ENCODE data around the gene BIRC3. TPM values are rescaled to one million over a fixed set of nuclear protein-coding genes. Genes with fewer than 3 reads are reported as not detected.

The BIRC3 gene
- total RNA-seq, 4 donors from 2014 or later, result 2.2 to 57.8 (median 53.0) TPM

GRCh38 chr11:102346748-102347461, 29.6 kb downstream of the BIRC3 start, which contains the start of gene BIRC2:
TSS of gene BIRC2 (plus strand) at chr11:102347214. CDS start at chr11:102349855, 2,641 bp downstream.
- Histone ChIP-seq H3K36me3 (peaks cover 0 to 10% (median 4%) of the 10 kb centered on the region in 4 donors), H3K27ac (peak within 1 kb of the TSS; percentile 98 to 100 (median 99)), H3K4me3 (peak within 1 kb of the TSS; percentile 68 to 93 (median 74)), H3K27me3 (no peaks in the 10 kb centered on the region), H3K9me3 (no peaks in the 10 kb centered on the region), H3K4me1 (peaks cover 5 to 32% (median 20%) of the 10 kb centered on the region in 4 donors)
- TF ChIP-seq CTCF (IDR thresholded peaks at IDR 0.05) (peak; percentile 71 to 95 (median 79)), EP300 (IDR thresholded peaks at IDR 0.05; ENCODE audit: low read depth) (no peak), POLR2A (IDR thresholded peaks at IDR 0.05) (peak; percentile 89), POLR2AphosphoS5 (IDR thresholded peaks at IDR 0.05) (peak; percentile 91 to 96 (median 95))
- in situ Hi-C loops (cut with MboI; ENCODE audit: low pct_ligation_motif_present in 1 of 4, low pct_unique_long_range_greater_than_20kb in 1 of 4, low sequenced_read_pairs in 3 of 4), result loop anchor here in 2 of 4 donors (10.0 to 25.0 kb wide), 2 partner anchors 62 to 315 kb away; no protein-coding TSS in a partner anchor
- DNase-seq, result peak; percentile 97
- 0% methylated on average over 40 of the region's 77 CpGs; no CpG with 5 or more reads in 1 of the 2 donors for WGBS, 2 donors (ENCODE audit: low coverage in 1 of 2)
- intact Hi-C loops (cut with DNase I; ENCODE audit: low total_unique reads), result no loop called here

- 0% methylated on average over 18 to 30 of the region's 33 CpGs for WGBS, 2 donors (ENCODE audit: low coverage in 1 of 2)
- peak; percentile 17 for DNase-seq
- Histone ChIP-seq H3K27me3 (no peaks in the 10 kb centered on the region), H3K4me1 (peaks cover 5 to 31% (median 20%) of the 10 kb centered on the region in 4 donors), H3K36me3 (peaks cover 0 to 10% (median 4%) of the 10 kb centered on the region in 4 donors), H3K4me3 (peak overlapping the region; percentile 68 to 93 (median 74)), H3K9me3 (no peaks in the 10 kb centered on the region), H3K27ac (peak overlapping the region; percentile 98 to 100 (median 99))
- intact Hi-C loops (cut with DNase I; ENCODE audit: low total_unique reads) (loop anchor here (2.0 kb wide), 1 partner anchor 105 kb away; the partner anchor contains the start of gene TMEM123), in situ Hi-C loops (cut with MboI; ENCODE audit: low pct_ligation_motif_present in 1 of 4, low pct_unique_long_range_greater_than_20kb in 1 of 4, low sequenced_read_pairs in 3 of 4) (loop anchor here in 2 of 4 donors (10.0 to 25.0 kb wide), 2 partner anchors 63 to 315 kb away; no protein-coding TSS in a partner anchor)
- no peak for TF ChIP-seq CTCF (IDR thresholded peaks at IDR 0.05)
- TF ChIP-seq POLR2A (IDR thresholded peaks at IDR 0.05), result no peak
- TF ChIP-seq EP300 (IDR thresholded peaks at IDR 0.05; ENCODE audit: low read depth), result no peak
- no peak for TF ChIP-seq POLR2AphosphoS5 (IDR thresholded peaks at IDR 0.05)
These were observed 30.4 kb downstream of the BIRC3 start for GRCh38 chr11:102347462-102348370.

GRCh38 chr11:102357116-102357515, 39.8 kb downstream of the BIRC3 start:
- TF ChIP-seq EP300 (IDR thresholded peaks at IDR 0.05; ENCODE audit: low read depth) (no peak), POLR2AphosphoS5 (IDR thresholded peaks at IDR 0.05) (no peak), CTCF (IDR thresholded peaks at IDR 0.05) (no peak), POLR2A (IDR thresholded peaks at IDR 0.05) (no peak)
- H3K27me3 ChIP-seq, result no peaks in the 10 kb centered on the region
- no peak for DNase-seq
- no peak overlapping the region for H3K27ac ChIP-seq
- no peaks in the 10 kb centered on the region for H3K9me3 ChIP-seq
- H3K4me3 ChIP-seq, result no peak overlapping the region
- H3K36me3 ChIP-seq, result peaks cover 0 to 40% (median 13%) of the 10 kb centered on the region in 4 donors
- intact Hi-C loops (cut with DNase I; ENCODE audit: low total_unique reads) (no loop called here), in situ Hi-C loops (cut with MboI; ENCODE audit: low pct_ligation_motif_present in 1 of 4, low pct_unique_long_range_greater_than_20kb in 1 of 4, low sequenced_read_pairs in 3 of 4) (no loop called here)
- peaks cover 0 to 8% (median 0%) of the 10 kb centered on the region in 4 donors for H3K4me1 ChIP-seq

GRCh38 chr11:102359372-102359771, 42.1 kb downstream of the BIRC3 start:
- intact Hi-C loops (cut with DNase I; ENCODE audit: low total_unique reads), result no loop called here
- TF ChIP-seq EP300 (IDR thresholded peaks at IDR 0.05; ENCODE audit: low read depth), result no peak
- TF ChIP-seq POLR2A (IDR thresholded peaks at IDR 0.05), result no peak
- no peak for TF ChIP-seq POLR2AphosphoS5 (IDR thresholded peaks at IDR 0.05)
- TF ChIP-seq CTCF (IDR thresholded peaks at IDR 0.05), result no peak
- WGBS, 2 donors (ENCODE audit: low coverage in 1 of 2), result 63 to 67% methylated on average over 3 of the region's 3 CpGs
- peaks cover 0 to 51% (median 21%) of the 10 kb centered on the region in 4 donors for H3K36me3 ChIP-seq
- DNase-seq, result no peak
- no peaks in the 10 kb centered on the region for H3K27me3 ChIP-seq
- H3K27ac ChIP-seq, result no peak overlapping the region
- H3K9me3 ChIP-seq, result no peaks in the 10 kb centered on the region
- peaks cover 0 to 8% (median 0%) of the 10 kb centered on the region in 4 donors for H3K4me1 ChIP-seq
- H3K4me3 ChIP-seq, result no peak overlapping the region
- in situ Hi-C loops (cut with MboI; ENCODE audit: low pct_ligation_motif_present in 1 of 4, low pct_unique_long_range_greater_than_20kb in 1 of 4, low sequenced_read_pairs in 3 of 4), result no loop called here

Measured in transverse colon (tissue), 4 donors.